Stimulated activated CD4-positive, alpha-beta T cell treated with anti-CD3 and anti-CD28 coated beads, Interleukin-1b, Interleukin-23, amount 100 ng/mL, for 1 hour (primary cell): Measurements from ENCODE around the gene PEMT.
"Not testable (repeated sequence)": the region's sequence is repeated elsewhere in the genome, so short reads cannot be mapped to it uniquely, and the experiment has no call there.

Source experiments
- DNase-seq, 2 donors: peaks; one replicate each; pipeline ENCODE4 v3.0.0-alpha.2; 2020; ENCODE audit warnings: low read depth in 2 of 2

PEMT gene

DNA sequence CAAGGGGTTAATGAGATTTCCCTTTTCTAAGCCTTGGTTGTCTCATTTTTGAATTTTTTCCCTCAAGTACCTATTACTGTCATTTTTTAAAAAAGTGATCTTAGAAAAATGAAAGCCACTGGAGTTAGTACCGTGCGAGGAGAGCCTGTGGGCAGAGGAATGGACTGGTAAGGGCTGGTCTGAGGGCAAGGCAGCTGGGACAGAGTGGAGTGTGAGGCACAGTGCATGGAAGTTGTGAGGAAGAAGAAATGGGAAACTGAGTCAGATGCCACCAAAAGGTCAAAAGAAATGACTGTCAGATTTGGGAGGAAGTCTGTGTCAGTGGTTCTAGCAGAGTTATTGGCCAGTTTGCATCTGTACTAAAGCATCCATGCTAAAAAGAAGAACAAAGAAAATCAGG is 103.5 kb downstream of the PEMT start:
- DNase-seq, result no peak

DNA sequence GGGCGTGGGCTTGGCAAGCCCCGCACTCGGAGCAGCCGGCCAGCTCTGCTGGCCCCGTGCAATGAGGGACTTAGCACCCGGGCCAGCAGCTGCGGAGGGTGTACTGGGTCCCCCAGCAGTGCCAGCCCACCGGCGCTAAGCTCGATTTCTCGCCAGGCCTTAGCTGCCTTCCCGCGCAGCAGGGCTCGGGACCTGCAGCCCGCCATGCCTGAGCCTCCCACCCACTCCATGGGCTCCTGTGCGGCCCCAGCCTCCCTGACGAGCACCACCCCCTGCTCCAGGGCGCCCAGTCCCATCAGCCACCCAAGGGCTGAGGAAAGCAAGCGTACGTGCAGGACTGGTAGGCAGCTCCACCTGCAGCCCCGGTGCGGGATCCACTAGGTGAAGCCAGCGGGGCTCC is 105.1 kb downstream of the PEMT start:
- DNase-seq, result not testable (repeated sequence)

DNA sequence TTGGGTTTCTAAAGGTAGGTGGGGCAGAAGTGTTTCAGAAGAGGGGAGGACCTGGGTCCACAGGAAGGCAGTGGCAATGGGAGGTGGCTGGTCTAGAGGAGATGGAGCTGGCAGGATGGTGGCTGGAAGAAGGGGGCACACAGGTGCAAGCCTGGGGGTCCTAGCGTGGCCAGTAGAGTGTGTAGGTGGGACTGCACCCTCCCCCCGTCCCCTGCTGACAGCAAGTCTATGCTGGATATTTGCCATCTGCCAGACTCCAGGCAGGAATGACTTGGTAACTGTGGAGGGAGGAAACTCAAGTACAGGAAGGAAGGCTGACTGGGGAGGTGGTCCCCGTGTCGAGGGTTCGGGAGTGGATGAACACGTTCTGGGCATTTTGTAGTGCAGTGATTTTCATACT is 106.1 kb downstream of the PEMT start:
- DNase-seq, result no peak

DNA sequence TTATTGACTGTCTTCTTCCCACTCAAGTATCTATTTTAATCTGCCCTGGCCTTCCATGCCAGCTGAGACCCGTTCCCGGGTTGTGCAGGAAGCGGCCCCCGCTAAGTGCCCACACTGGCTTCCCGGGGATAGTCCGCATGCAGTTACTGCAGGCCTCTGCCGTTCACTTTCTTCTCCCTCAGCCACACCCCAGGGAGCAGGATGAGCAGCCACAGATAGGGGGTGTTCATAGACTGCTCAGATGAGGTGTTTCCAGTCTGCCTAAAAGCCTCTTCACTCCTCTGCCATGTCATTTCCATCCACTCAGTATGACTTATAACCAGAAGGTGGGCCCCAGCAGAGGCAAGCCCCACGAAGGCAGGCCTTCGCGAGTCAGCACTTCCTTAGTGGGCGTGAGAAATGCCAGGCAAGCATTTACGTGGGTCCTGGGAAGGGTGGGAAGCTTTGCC is 107.0 kb downstream of the PEMT start:
- no peak for DNase-seq

DNA sequence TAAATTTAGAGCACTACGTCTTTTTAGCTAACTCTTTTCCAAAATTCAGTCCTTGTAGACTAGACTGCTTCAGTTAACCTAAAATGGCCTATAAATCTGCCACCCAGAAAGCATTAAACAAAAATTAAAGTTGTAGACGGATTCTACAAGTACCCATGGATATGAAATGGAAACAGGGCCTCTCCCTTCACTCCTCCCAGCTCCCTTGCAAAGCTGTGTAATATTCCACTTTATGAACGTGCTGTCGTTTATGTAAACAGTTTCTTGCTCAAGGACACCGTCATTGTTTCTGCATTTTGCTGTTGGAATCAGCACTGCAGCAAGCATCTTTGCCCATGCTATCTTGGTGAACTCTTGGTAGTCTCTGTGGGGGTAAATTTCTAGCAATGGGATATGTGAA is 109.6 kb downstream of the PEMT start:
- no peak for DNase-seq

DNA sequence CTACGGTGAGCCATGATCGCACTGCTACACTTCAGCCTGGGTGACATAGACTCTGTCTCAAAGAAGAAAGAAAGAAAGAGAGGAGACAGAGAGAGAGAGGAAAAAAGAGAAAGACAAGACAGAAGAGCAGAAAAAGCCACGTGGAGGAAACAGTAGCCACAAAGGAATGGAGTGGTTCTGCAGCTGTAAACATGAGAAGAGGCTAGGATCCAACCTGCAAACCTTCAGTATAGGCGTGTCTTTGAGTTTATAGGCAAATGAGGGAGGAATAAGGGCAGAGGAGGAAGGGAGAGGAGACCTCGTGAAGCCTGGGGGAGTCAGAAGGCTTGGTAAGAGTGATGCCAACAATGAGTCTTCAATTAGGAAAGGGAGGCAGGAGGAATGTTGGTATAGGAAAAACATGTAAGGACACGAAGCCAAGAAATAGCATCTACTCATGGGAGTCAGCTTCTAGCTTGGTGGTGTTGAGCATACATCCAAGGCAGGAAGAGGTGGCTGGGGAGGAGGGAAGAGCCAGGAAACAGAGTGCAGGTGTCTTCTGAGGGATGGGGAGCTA is 110.8 kb downstream of the PEMT start:
- DNase-seq, result no peak

DNA sequence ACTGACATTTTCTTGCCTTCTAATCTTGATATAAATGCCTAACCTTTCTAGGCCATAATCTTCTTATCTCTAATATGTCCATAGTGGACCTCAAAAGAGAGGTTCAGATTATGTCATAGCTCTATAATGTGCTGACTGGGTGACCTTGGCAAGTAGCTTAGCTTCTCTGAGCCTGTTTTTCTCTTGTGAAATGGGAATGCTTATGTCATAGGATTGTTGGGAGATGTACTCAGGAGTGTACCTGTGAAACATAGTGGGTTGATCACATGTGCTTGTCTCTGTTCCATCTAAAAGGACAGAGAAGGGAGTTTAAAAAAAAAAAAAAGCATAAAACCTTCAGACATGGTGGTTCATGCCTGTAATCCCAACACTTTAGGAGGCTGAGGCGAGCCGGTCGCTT is 112.3 kb downstream of the PEMT start:
- DNase-seq, result no peak

DNA sequence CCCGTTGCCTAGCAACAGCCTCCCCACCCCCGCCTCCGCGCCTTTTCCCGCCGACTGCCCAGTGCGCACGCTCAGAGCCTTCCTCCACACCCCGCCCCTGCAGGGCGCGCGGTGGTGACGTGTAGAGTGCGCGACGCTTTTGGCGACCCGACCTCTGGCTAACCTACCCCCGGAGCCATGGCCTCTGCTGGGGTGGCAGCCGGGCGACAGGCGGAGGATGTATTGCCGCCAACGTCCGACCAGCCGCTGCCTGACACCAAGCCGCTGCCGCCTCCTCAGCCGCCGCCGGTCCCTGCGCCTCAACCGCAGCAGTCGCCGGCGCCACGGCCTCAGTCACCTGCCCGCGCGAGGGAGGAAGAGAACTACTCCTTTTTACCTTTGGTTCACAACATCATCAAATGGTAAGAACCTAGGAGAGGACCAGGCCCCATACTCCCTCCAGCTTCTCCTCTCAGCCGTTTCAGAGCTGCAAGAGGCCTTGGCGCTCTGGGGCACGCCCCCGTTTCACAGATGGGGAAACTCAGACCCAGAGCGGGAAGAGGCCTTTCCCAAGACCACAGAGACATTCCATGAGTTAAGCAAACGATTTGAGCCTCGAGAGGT is 114.5 kb downstream of the PEMT start, which contains the start of gene MED9:
Gene MED9 (plus strand): TSS at position 136 of the 603 bp plus-strand sequence. CDS start 42 bp downstream, at position 178.
- DNase-seq, result peak; percentile 88 to 95

DNA sequence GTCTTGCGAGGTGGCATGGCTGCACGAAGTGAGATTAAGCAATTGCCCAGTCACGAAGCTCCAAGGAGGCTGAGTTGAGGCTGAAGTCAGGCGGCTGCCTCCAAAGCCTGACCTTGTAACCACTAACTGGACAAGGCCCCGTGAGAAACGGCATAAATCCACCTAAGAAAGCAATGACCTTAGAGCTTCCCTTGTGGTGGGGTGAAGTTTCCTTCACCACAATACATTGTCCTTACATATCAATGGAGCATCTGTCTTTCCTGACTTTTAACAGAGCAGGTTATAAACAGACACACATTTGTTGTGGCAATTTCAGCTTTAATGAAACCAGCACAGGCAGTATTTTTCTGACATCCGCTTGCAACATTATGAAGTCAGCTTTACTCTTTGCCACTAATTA is 117.2 kb downstream of the PEMT start:
- no peak for DNase-seq

DNA sequence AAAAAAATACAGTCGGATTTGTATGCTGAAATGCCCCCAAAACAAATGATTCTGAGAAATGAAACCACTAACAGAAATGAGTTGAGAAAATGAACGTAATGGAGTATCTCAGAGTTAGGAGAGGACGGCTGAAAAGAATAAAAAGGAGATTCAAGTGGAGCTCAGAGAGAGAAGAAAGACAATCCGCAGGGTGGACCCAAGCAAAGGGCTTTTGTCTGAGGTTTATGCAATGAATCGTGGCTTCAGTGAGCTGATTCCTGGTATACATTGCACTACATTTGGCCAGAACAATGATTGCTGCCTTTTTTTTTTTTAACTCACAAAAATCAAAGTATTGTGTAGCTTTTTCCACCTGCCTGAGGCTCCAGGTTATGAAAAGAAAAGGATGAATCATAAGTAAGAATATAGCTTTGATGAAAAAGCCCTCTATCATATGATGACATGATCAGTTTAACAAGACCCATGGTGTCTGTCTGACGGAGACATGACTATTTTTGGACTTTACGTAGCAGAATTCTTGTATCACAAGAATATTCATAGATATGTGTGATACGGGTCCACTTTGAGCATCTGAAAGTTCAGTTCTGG is 119.1 kb downstream of the PEMT start:
- DNase-seq, result no peak

DNA sequence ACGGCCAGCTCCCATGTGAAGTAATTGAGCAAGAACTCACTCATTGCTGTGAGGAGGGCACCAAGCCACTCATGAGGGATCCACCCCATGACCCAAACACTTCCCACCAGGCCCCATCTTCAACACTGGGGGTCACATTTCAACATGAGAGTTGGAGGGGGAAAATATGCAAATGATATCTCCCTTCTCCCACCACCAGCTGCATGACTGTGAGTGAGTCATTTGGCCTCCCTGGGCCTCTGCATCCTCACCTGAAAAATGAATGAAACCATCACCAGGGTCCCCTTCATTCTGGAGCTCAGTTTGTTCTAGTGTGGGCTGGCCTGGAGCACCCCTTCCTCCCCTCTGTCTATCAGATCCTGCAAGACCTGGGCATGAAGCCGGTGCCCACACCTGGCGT is 121.5 kb downstream of the PEMT start:
- DNase-seq, result no peak

DNA sequence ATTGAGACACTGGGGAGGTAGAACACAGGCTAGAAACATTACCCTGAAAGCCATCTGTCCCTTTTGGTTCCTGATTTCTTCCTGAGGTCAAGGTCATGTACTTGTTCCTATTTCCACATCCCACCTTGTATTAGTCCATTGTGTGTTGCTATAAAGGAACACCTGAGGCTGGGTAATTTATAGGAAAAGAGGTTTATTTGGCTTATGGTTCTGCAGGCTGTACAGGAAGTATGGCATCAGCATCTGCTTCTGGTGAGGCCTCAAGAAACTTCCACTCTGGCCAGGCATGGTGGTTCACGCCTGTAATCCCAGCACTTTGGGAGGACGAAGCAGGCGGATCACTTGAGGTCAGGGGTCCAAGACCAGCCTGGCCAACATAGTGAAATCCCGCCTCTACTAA is 122.2 kb downstream of the PEMT start:
- no peak for DNase-seq

DNA sequence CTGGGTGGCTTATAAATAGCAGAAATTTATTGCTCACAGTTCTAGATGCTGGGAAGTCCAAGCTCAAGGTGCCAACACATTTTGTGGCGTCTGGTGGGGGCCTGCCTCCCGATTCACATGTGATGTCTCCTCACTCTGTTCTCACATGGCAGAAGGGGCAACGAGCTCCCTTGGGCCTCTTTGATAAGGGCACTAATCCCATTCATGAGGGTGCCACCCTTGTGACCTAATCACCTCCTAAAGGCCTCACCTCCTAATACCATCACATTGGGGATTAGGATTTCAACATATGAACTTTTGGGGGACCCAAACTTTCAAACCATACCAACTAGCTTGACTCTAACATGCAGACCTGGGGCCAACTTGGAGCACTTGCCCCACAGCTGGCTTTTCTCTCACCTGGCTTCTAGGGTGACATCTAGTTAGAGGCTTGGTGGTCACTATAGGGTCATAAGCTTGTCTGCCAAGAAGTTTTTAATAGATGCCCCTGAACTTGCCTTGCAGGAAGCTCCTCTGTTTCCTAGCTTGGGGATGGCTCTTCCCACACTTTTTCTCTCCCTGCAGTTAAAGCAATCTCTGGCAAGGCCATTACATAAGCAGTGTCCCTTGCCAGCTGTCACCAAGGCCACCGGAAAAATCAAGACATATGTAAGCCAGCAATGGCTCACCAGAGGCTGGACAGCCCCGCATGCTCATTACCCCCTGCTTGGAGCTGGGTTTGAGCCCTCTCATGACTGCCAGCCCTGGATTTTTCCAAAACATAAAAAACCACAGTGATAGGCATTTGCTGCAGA is 123.1 kb downstream of the PEMT start:
- no peak for DNase-seq

DNA sequence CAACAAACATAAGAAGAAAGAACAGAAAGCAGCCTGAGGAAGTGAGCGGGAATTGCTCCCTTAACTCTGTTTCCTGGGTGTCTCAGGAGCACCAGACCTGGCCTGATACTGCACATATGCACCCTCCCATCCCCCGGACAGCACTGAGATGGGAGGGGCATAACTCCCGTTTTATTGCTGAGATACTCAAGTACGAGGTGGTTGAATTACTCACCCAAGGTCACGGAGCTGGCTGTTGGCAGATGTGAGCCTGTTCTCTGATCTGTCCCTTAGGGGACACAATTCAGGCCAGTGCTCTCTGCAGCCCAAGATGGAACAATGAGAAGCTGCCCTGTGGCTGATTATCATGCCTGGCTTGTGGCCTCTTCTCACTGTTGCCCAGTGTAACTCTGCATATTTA is 123.8 kb downstream of the PEMT start:
- no peak for DNase-seq

DNA sequence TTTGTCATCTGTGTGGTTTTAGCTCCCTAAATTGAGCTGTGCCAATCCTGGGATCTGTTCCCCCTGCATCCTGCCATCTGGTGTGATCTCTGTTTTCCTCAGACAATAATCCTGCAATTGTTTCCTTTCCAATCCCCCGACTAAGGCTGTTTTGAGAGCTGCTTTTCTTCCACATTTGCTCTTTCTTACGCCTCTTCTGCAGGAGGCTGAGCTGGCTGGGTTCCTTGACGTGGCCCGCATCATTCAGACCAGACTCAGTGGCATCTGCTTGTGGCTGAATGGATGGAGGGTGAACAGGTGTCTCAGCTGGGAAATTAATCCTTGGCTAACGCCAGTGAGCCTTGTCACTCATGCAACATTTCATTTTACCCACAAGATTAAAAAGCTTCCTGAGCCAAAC is 124.5 kb downstream of the PEMT start:
- DNase-seq, result no peak

DNA sequence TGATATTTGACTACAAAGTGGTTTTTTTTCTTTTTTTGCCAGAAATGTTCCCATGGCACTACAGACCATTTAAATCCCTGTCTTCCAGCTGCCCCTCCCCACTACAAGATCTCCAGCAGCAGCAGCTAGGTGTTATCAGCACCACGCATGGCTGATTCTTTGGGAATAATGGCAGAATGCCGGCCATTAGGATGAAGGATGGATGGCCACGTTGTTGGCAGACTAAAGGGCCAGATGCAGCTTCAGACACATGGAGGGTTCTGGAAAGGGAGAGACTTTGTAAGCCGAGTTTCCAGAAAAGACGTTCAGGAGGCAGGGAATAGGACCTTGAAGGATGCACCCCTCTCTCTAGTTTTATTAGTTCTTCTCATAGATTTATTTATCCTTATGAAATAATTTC is 125.0 kb downstream of the PEMT start:
- no peak for DNase-seq

DNA sequence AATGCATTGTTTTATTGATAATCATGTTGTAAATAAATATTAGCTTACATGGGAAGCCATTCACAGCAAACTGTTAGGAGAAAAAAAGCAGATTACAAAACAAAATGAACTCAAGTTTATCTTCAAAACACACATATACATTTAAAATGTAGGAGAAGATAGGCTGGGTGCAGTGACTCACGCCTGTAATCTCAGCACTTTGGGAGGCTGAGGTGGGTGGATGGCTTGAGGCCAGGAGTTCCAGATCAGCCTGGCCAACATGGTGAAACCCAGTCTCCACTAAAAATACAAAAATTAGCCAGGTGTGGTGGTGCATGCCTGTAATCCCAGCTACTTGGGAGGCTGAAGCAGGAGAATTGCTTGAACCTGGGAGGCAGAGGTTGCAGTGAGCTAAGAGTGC is 125.6 kb downstream of the PEMT start:
- not testable (repeated sequence) for DNase-seq

DNA sequence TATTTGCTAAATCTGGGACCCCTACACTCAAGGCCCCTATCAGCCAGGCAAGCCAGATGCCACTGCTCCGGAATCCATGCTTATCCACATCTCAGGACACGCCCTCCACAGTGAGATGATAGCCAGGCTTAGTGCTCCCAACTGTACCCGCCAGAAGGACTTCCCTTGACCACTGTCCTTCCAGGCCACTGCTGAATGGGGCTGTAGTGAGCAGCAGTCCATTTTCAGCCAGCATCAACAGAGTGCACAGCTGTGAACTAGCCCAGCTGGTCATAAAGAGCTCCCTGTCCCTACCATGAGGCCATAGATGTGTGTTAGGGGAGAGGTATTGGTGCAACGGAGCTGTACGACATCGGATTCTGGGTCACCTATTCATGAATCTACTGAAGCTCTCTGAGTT is 127.7 kb downstream of the PEMT start:
- DNase-seq, result no peak

DNA sequence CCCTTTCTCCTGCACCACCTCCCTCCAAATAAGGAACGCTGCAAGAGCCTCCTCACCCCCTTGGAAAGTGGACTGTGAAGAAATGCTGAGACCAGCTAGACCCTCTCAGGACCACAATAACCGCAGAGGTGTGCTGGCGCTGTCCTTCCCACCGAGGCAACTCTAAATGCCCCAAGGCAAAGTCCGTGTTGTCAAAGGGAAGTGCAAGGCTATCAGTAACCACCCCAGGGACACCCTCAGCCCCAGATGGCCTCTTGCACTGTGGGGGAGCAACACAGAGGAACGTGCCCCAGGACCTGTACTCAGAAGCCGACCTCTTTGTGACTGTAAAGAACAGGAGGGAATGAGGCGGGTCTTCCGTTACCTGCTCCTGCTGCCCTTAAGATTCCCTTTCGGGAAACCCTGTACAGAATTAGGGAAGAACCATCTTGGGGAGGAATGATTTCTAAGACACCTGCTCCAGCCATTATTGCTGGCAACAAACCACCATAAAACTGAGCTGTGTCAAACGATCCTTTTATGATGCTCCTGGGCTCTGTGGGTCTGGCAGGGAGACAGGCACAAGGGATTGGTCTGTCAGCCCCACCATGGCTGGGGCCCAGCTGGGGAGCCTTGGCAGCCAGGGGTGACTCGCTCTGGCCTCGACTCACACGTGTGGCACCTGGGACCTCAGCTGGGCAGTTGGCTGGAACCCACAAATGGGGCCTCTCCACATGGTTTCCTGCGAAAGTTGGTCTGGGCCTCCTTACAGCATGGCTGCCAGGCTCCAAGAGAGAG is 129.3 kb downstream of the PEMT start:
- no peak for DNase-seq

DNA sequence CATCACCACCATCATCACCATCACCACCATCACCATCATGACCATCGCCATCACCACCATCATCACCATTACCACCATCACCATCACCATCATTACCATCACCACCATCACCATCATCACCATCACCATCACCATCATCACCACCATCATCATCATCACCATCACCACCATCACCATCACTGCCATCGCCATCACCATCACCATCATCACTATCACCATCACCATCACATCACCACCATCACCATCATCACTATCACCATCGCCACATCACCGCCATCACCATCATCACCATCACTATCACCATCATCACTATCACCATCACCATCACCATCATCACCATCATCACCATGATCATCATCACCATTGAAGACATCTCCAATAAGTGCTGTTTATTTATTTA is 131.5 kb downstream of the PEMT start:
- no peak for DNase-seq

DNA sequence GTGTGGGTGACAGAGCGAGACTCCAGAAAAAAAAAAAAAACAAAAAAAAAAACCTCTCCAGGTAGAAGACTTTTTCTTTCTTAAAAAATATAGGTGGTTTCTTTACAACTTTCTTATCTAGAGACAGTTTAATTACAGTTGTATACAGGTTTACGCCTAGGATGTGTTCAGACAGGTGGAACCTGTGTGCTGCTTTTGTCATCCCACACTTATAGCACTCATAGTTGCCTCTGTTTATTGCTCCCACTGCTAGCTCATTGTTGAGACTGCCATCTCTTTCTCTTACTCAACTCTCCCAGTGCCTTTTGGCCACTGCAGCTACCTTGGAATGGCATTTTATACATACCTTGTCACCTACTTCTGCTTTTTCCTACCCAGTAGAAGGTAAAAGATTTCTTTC is 133.8 kb downstream of the PEMT start:
- DNase-seq, result no peak

DNA sequence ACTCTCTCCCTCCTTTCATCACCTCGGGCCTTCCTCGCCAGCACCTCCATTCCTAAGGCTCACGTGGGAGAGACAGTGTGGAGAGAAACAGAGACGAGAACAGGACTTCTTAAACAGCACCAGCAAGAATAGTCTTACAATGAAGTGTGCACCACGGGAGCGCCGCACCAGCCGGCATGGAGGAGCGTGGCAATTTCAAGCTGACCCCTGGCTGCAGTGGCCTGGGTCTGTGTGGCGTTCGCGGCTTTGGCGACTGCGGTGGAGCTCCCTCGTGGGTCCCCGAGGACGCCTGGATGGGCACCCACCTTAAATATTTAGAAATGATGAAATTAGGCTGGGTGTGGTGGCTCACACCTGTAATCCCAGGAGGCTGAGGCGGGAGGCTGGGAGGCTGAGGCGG is 135.3 kb downstream of the PEMT start:
- no peak for DNase-seq
